MV-4-11 (cell line): ENCODE data around the gene SLC25A43.
"Not testable (repeated sequence)": the region's sequence is repeated elsewhere in the genome, so short reads cannot be mapped to it uniquely, and the experiment has no call there.

Experiments
- DNase-seq: peaks from one replicate; lab custom pipeline; 2025; lab: John Stamatoyannopoulos, UW

Gene SLC25A43

DNA sequence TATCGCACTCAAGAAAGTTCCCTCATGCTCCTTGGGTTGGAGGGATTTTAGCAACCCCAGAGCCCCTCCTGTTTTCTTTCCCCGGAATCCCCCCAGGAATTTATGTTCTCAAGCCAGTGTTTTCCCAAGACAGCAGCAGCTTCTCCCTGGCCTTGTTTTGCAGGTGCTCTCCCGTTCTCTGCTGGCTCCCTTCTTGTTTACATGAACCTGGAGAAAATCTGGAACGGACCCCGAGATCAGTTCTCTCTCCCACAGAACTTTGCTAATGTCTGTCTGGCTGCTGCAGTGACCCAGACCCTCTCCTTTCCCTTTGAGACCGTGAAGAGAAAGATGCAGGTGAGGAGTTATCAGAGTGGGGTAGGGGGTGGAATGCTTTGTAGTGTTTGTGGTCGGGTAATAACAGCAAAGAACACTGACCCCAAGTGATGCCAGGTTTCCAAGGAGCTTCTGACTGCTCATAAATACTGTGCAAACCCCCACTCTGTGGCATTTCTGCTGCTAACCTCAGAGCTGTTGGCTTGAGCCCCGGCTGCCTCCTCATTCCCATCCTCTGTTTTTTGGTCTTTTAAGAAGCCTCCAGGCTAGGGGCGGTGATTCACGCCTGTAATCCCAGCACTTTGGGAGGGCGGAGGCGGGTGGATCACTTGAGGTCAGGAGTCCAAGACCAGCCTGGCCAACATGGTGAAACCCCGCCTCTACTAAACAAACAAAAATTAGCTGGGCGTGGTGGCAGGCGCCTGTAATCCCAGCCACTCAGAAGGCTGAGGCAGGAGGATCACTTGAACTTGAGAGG, 11.1 kb downstream of the SLC25A43 start:
- peak; percentile 32 for DNase-seq

- DNase-seq: no peak
Measured at GRCh38 chrX:119410854-119411253, 11.7 kb downstream of the SLC25A43 start.

DNA sequence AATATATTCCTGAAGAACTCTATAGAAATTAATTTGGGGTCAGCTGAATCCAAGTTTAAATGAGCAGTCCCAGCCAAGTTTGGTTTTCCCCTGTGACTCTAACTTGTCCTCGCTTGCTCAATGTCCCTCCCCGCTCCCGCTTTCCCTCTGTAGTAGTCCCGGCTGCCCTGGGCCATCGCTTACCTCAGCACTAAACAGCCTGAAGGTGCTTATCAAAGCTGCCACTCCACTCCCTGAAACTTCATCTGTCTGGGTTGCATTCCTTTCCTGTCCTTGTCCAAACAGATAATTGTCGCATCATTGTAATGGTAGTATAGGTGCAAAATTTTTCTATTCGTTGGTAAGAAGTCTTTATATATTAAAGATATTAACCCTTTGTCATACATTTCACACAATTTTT, 12.8 kb downstream of the SLC25A43 start:
- DNase-seq: no peak

DNA sequence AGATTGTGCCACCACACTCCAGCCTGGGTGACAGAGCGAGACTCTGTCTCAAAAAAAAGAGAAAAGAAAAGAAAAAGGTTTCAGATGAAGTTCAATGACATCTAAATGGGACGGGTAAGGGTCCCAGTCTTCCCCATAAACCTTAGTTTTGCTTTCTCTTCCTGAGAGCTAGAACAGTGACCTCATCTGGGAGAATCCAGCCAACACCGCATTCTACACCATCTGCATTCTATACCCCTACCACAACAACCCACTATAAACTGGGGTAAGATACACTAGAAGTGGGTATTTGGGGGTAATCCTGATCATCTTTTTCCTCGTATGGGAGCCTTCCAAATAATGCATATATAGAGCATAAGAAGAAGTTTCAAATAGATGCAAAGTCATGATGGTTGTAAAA, 18.2 kb downstream of the SLC25A43 start:
- no peak for DNase-seq

DNA sequence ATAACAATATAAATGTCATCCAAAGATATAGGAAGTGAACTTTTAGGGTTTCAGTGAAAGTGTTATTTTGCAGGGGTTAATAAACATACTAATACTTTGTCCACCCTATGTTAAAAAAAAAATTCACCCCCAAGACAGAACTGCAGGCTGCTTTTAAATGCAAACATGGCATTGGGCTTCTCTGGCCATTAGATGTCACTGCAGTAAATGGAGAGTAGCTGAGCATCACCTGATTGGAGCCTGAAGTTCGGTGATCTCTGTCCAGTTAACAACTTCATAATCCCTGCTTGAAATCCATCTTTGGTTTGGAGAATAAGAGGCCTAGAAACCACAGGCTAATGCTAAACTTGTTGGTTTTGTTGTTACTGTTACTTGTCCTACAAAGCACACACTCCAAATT, 18.7 kb downstream of the SLC25A43 start:
- DNase-seq: peak; percentile 29

GRCh38 chrX:119419146-119419545, 20.0 kb downstream of the SLC25A43 start:
- DNase-seq: no peak

GRCh38 chrX:119419898-119420297, 20.8 kb downstream of the SLC25A43 start:
- DNase-seq: no peak

DNA sequence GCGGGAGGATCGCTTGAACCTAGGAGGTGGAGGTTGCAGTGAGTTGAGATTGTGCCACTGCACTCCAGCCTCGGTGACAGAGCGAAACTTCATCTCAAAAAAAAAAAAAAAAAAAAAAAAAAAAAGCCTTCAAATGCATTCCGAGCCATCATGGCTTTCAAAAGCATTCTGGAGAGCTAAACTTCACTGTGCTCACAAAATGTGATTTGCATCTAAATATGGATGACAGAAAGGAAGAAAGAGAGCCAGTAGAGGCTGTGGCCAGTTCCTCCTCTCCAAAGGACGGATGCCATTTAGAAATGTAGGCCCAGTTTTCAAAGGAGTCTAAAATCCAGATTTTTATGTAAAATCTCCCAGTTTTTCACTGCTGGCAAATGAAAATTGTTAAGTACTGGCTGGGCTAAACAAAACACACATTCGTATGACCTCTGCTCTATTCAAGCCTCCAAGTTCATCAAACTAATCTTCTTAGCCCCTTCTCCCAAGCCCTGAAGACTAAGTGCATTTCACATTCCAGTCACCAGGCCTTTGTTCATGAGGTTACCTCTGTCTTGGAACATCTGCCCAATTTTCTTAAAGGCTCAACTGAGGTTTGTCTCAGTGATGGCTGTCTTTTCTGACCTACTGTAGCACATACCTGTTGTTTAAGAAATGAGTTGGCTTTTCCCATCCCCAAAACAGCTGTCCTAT, 22.0 kb downstream of the SLC25A43 start:
- DNase-seq: no peak

- DNase-seq: no peak
Measured at GRCh38 chrX:119423631-119424030, 24.5 kb downstream of the SLC25A43 start.

DNA sequence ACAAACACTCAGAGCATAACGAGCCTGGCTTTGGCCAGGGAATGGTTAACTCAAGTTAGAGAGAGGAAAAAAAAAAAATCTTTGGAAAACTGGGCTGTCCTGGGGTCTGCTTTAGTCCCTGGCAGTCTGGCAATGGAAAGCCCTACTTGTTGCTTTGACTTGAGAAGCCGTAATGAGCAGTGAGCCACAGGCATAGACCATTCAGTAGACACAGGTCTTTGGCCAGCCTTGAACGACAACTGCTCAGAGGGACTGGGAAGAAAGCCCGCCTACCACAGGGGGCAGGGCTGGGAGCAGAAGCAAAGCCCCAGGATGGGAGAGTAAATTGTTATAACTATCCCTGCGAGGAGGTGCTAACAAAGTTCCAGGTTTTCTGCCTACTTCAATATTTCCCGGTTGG, 25.9 kb downstream of the SLC25A43 start:
- no peak for DNase-seq

- DNase-seq: peak; percentile 75
Measured at GRCh38 chrX:119427024-119427794, 28.1 kb downstream of the SLC25A43 start.

DNA sequence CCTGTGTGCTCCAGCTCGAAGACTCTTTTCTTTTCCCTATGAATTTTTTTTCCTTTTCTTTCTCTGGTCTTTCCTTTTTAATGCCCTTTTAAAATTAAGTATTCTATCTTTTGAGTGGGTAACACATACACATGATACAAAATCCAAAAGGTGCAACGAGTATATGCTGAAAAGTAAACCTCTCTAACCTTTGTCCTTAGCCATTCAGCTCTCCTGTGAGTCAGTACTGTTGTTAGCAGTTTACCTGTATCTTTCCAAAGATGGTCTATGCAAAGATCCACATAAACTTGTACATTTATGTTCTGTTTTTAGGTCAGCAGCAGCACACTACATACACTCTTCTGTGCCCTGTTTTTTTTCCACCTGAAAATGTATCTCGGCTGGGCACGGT, 28.7 kb downstream of the SLC25A43 start:
- no peak for DNase-seq

DNA sequence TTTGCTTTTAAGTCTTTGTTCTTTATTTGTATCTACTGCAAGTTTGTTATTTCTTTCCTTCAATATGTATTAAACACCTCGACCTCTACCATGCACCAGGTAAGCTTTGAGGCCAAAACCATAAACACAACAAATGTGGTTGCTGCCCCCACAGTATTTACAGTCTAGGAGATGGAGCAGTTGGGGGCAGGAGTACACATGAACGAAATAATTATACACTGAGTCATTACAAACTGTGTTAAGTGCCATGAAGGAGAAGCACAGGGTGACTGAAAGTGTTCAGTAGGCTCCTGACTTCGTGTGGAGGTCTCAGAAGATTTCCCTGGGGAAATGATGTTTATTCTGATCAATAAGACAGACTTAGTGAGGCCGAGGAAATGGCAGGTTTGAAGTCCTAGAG, 30.3 kb downstream of the SLC25A43 start:
- no peak for DNase-seq

DNA sequence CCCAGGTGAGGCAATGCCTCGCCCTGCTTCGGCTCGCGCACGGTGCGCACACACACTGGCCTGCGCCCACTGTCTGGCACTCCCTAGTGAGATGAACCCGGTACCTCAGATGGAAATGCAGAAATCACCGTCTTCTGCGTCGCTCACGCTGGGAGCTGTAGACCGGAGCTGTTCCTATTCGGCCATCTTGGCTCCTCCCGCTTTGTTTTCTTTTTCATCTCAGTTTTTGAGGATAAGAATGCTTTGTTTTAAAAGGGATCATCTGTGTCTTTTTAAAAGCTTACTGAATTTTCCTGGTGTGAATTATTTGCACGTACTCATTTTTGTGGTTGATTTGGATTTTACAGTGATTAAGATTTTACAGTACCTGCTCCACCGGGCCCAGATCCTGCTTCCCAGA, 42.2 kb downstream of the SLC25A43 start:
- DNase-seq: not testable (repeated sequence)

DNA sequence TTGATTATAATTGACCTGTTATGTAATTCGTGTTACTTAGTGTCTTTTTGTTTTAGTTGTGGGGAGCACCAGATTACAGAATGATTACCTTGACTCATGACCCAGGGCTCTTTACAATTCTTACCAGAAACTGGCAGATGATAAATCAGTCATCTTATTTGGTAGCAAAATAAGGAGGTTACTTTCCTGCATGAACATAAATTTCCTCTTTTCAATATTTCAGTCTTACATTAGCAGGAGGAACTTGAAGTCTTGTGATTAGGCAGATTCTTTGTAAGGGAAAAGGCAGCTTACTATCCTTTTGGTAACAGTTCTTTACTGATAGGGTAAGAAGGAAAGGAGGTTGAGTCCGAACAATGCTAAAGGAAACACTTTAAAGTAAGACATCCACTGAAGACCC, 43.1 kb downstream of the SLC25A43 start:
- no peak for DNase-seq

DNA sequence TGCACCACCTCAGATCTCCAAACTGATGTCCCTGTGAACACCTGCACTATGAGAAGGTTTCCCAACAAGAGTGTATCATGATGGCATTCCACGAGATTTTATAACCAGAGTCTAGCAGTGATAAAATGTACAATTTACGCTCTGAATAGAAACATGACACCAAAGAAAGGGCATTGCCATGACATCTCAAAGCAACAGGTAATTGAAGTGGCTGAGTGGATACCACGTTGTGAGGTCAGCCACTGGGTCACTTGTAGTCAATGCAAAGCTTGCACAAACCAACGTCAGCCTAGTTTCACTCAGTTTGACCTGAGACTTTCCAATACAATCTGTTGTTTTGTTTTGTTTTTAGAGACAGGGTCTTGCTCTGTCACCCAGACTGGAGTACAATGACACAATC, 54.1 kb downstream of the SLC25A43 start:
- DNase-seq: no peak

DNA sequence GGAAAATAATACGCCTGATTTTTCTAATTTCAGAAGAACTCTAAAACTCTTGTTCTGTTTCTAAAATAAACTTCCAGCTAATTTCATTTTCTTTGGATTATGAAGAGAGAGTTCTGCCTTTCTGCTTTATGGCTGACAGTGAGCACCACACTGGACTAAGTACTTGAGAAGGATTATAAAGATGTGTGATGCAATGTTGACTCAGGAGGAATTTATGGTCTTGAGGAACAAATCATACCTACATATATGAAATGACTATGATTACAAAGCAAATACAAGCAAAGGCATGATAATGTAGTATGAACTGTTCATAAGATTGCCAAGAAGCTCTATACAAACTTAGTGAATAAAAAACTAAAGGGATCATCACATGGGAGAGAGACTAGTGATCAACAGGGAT, 56.1 kb downstream of the SLC25A43 start:
- peak; percentile 14 for DNase-seq

DNA sequence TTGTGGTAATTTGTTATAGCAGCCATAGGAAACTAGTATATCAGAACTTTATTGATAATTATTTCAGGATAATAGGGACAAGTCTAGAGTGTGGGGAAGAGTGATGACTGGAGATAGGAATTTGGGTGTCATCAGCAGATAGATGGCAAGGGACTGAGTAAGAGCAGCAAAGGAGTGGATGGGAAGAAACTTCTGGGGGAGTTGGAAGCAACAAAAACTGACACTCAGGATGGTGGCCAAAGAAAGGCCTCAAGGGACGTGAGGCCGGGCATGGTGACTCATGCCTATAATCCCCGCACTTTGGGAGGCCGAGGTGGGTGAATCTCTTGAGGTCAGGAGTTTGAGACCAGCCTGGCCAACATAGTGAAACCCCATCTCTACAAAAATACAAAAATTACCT, 60.0 kb downstream of the SLC25A43 start:
- no peak for DNase-seq

DNA sequence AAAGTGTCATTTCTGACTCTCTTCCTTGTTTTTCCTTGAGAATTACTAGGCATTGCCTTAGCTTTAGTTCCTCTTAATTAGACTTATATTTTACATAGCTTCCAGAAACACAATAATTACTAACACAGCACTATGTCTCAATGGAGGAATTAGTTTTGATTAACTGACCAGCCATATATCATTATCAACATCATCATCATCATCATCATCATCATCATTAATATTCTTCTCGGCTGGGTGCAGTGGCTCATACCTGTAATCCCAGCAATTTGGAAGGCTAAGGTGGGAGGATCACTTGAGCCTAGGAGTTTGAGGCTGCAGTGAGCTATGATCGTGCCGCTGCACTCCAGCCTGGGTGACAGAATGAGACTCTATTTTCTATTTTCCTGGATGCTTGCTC, 66.4 kb downstream of the SLC25A43 start:
- DNase-seq: no peak

- no peak for DNase-seq
Measured at GRCh38 chrX:119466970-119467369, 67.8 kb downstream of the SLC25A43 start.

DNA sequence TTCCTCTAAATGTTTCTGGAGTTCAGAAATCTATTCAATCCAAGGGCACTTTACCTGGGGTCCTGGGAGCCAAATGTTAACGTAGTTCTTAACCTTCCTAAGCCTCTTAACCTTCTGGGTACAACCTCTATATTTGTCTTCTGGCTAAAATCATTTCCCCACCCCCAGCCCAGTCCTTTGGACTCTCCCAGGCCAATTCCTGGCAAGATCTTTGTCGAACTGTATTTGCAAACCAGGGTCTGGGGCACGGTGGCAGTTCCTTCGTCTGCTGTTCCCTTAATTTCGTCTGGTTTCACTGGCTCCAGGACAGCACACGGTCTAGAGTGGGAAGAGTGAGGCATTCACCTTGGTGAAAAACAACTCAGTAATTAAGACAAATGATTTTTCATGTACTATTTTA, 68.3 kb downstream of the SLC25A43 start:
- DNase-seq: no peak

DNA sequence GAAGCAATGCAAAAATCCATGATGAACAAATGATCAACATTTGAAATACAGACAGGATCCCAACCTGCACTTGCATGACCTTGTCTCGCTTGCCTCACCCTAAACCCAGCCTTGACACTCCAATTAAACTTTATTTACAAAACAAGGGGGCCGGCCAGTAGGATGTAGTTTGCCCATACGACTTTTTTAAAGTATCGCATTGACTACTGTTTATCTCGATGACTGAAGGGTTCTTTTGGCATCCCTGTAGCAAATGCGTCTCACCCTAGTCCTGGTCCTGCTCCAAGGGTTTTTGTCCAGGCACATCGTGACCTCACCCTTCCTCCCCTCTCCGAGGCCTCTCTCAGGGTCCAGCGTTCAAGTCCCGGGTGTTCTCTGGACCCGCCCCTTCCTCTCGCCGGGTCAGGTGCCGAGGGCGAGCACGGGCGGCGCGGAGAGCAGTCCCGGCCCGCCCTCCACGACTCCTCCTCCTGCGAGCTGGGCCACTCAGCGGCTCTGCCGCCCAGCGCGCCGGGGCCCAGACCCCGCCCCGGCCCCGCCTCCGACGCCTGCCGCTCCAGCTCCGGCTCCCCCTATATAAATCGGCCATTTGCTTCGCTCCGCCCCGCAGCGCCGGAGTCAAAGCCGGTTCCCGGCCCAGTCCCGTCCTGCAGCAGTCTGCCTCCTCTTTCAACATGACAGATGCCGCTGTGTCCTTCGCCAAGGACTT, 68.9 kb downstream of the SLC25A43 start, which contains the start of gene SLC25A5:
SLC25A5 (plus strand) TSS at position 603 of the 709 bp plus-strand sequence; CDS start at position 675, 72 bp downstream.
- DNase-seq: peak; percentile 76
